Measurements from ENCODE around the gene G3BP1. TPM values are rescaled to one million over a fixed set of nuclear protein-coding genes. Genes with fewer than 3 reads are reported as not detected.

G3BP1 gene
- total RNA-seq, 4 donors from 2014 or later: 72.1 to 240 (median 168) TPM

DNA sequence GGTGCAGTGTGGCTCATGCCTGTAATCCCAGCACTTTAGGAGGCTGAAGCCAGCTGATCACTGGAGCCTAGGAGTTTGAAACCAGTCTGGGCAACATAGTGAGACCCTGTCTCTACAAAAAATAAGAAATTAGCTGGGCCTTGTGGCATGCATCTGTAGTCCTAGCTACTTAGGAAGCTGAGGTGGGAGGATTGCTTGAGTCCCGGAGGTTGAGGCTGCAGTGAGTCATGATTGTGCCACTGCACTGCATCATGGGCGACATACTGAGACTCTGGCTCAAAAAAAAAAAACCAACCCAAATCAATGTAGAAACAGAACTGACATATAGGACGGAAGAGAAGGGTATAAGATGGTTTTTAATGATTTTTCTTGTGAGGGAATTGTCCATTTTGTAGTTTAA lies 27.7 kb downstream of the G3BP1 start:
- DNase-seq: no peak
- H3K27ac ChIP-seq: no peak overlapping the region
- intact Hi-C loops (cut with DNase I; ENCODE audit: low total_unique reads): no loop called here
- no peaks in the 10 kb centered on the region for H3K36me3 ChIP-seq
- TF ChIP-seq, protein P1, sequence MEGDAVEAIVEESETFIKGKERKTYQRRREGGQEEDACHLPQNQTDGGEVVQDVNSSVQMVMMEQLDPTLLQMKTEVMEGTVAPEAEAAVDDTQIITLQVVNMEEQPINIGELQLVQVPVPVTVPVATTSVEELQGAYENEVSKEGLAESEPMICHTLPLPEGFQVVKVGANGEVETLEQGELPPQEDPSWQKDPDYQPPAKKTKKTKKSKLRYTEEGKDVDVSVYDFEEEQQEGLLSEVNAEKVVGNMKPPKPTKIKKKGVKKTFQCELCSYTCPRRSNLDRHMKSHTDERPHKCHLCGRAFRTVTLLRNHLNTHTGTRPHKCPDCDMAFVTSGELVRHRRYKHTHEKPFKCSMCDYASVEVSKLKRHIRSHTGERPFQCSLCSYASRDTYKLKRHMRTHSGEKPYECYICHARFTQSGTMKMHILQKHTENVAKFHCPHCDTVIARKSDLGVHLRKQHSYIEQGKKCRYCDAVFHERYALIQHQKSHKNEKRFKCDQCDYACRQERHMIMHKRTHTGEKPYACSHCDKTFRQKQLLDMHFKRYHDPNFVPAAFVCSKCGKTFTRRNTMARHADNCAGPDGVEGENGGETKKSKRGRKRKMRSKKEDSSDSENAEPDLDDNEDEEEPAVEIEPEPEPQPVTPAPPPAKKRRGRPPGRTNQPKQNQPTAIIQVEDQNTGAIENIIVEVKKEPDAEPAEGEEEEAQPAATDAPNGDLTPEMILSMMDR (IDR thresholded peaks at IDR 0.05): no peak
- no peak for TF ChIP-seq POLR2A (IDR thresholded peaks at IDR 0.05)
- H3K4me1 ChIP-seq: no peaks in the 10 kb centered on the region
- no peaks in the 10 kb centered on the region for H3K9me3 ChIP-seq
- no peaks in the 10 kb centered on the region for H3K27me3 ChIP-seq
- no peak overlapping the region for H3K4me3 ChIP-seq

GRCh38 chr5:151800532-151800931 lies 28.8 kb downstream of the G3BP1 start:
- TF ChIP-seq POLR2A (IDR thresholded peaks at IDR 0.05): no peak
- TF ChIP-seq, protein P1 (IDR thresholded peaks at IDR 0.05): no peak
- no peak for DNase-seq

DNA sequence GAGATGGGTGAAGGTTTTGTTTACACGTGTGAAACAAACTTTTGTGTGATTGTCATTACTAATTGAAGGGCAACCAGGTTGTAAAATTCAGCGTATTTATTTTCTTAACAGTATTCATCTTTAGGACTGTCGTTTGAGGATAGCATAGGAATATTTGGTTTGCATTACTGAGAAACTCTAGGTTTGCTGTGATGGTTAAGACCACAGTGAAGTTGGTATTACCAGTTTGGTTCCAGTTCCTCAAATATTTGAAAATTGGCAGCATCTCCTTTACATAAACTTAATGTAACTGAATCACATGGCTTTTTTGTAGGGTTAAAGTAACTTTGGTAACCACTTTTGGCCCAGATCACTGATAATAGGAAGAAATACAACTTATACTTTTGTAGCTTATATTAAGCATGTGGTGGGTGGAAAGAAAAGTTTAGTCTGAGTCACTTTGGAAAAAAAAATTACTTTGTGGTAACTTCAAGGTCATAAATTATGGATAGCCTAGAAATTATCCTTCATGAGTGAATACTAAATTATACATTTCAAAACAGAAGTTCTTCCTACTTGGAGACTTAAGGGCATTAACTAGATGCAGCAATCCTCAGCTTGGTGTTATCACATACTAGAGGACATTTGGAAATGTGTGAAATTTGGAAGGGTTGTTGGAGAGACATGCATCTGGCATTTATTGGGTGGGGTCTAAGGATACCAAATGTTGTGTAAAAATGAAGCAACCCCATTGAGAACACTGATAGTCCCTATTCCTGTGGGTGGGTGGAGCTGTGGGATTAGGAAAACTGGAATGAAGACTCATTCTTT lies 33.9 kb downstream of the G3BP1 start:
- DNase-seq: peak; percentile 23 to 34
- H3K27me3 ChIP-seq: no peaks in the 10 kb centered on the region
- TF ChIP-seq, protein P1 (IDR thresholded peaks at IDR 0.05): no peak
- H3K27ac ChIP-seq: no peak overlapping the region
- H3K4me3 ChIP-seq: no peak overlapping the region
- no peaks in the 10 kb centered on the region for H3K36me3 ChIP-seq
- intact Hi-C loops (cut with DNase I; ENCODE audit: low total_unique reads): no loop called here
- H3K4me1 ChIP-seq: no peaks in the 10 kb centered on the region
- no peaks in the 10 kb centered on the region for H3K9me3 ChIP-seq

More at GRCh38 chr5:151800532-151800931, 28.8 kb downstream of the G3BP1 start:
- H3K9me3 ChIP-seq: no peaks in the 10 kb centered on the region
- no peaks in the 10 kb centered on the region for H3K27me3 ChIP-seq
- no peaks in the 10 kb centered on the region for H3K36me3 ChIP-seq
- no peak overlapping the region for H3K4me3 ChIP-seq
- intact Hi-C loops (cut with DNase I; ENCODE audit: low total_unique reads): no loop called here
- H3K27ac ChIP-seq: no peak overlapping the region
- no peaks in the 10 kb centered on the region for H3K4me1 ChIP-seq

DNA sequence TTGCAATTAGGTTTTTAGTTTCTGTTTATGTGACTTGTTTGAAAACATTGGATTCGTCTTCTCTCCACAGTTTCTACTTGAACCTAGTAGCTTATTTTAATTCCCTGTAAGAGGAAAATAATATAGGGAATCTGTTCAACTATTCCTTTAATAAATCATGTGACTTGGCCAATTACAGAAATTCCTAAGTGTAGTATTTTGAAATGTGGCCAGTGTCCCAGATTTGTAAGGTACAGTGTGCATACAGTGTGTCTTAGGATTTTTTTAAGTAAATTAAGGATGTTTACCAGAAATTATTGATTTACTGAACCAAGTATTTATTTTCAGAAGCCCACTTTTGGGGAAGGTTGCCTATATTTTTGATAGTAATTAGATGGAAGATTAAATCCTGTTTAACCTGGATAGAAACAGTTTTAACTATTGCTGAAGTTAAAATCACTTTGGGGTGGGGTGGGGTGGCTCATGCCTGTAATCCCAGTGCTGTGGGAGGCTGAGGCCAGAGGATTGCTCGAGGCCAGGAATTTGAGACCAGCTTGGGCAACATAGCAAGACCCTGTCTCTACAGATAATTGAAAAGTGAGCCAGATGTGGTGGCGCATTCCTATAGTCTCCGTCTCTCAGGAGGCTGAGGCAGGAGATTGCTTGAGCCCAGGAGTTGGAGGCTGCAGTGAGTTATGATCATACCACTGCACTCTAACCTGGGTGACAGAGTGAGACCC lies 36.9 kb downstream of the G3BP1 start:
- TF ChIP-seq POLR2A (IDR thresholded peaks at IDR 0.05): no peak
- Histone ChIP-seq H3K4me1 (no peaks in the 10 kb centered on the region), H3K9me3 (no peaks in the 10 kb centered on the region), H3K27me3 (no peaks in the 10 kb centered on the region), H3K27ac (no peak overlapping the region), H3K36me3 (no peaks in the 10 kb centered on the region), H3K4me3 (no peak overlapping the region)
- intact Hi-C loops (cut with DNase I; ENCODE audit: low total_unique reads): no loop called here
- DNase-seq: no peak

DNA sequence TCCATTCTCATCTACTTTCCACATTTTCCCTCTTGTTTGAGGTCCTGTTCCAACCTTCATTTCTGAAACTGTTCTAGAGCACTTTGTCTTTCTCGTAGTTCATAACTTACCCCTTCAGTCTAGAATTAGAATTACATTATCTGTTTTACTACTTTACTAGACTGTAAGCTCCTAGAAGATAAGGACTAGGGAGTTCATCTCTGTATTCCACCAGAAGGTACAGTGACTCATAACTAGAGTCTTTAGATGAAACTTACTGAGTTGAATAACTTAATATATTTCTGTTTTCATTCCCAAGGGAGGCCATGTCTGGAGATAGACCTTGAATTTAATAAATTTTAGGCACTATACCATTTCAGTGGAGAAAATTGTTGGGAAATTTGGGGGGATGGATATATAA lies 38.7 kb downstream of the G3BP1 start:
- Histone ChIP-seq H3K4me3 (no peak overlapping the region), H3K27ac (no peak overlapping the region), H3K9me3 (no peaks in the 10 kb centered on the region), H3K4me1 (peaks cover 0 to 7% of the 10 kb centered on the region in 2 donors), H3K36me3 (no peaks in the 10 kb centered on the region), H3K27me3 (no peaks in the 10 kb centered on the region)
- no peak for DNase-seq
- intact Hi-C loops (cut with DNase I; ENCODE audit: low total_unique reads): no loop called here
- TF ChIP-seq, protein P1 (IDR thresholded peaks at IDR 0.05): no peak
- no peak for TF ChIP-seq POLR2A (IDR thresholded peaks at IDR 0.05)

All from uterus (tissue), 4 donors.